Coronary artery (tissue), 2 donors: ENCODE measurements around the gene EEFSEC.

Source experiments
- DNase-seq: peaks from one replicate; pipeline ENCODE4 v3.0.0-alpha.2; 2017; ENCODE audit warnings: low spot score
- H3K27ac ChIP-seq, 2 donors: fragments of 200-600 bp; sonication (generic); one replicate each; pipeline ENCODE4 v1.5.1; 2016 to 2019
- H3K4me3 ChIP-seq: fragments of 200-600 bp; sonication (generic); 2 replicates; pipeline ENCODE4 v1.5.1; 2016; ENCODE audit warnings: mild to moderate bottlenecking, moderate library complexity
- CTCF ChIP-seq: fragments of 200-600 bp; sonication (generic); IDR thresholded peaks from one replicate; pipeline ENCODE4 v1.5.1; 2019; ENCODE audit warnings: antibody characterized with exemption

EEFSEC gene

DNA sequence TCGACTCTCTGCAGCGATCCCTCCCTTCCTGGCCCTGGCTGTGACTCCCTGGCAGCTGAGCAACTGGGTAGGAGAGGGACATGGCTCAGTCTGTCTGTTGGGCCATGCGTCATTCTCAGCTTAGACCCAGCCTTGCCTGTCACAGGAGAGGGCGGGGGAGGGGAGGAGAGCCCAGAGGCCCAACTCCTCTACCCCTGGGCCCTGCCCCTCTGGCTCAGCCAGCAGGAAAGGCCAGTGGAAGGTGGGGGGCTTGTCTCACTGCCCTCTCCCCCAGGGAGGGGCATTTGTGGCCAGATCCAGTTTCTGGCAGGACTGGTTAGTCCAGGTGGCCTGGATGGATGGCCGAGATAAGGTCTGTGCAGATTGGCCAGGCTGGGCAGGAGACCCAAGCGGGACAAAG is 281.8 kb downstream of the EEFSEC start:
- TF ChIP-seq CTCF = no peak
- H3K4me3 ChIP-seq = no peak overlapping the region
- no peak for DNase-seq
- no peak overlapping the region for H3K27ac ChIP-seq

- no peak for DNase-seq
- Histone ChIP-seq H3K27ac (no peak overlapping the region), H3K4me3 (no peak overlapping the region)
- no peak for TF ChIP-seq CTCF
These were observed 282.3 kb downstream of the EEFSEC start for GRCh38 chr3:128435561-128435960.

GRCh38 chr3:128436214-128436613 is 282.9 kb downstream of the EEFSEC start:
- no peak for DNase-seq
- TF ChIP-seq CTCF = no peak
- no peak overlapping the region for H3K4me3 ChIP-seq
- H3K27ac ChIP-seq = no peak overlapping the region

- DNase-seq = no peak
- Histone ChIP-seq H3K27ac (no peak overlapping the region), H3K4me3 (no peak overlapping the region)
- TF ChIP-seq CTCF = no peak
These were observed 285.3 kb downstream of the EEFSEC start for GRCh38 chr3:128438488-128439072.

DNA sequence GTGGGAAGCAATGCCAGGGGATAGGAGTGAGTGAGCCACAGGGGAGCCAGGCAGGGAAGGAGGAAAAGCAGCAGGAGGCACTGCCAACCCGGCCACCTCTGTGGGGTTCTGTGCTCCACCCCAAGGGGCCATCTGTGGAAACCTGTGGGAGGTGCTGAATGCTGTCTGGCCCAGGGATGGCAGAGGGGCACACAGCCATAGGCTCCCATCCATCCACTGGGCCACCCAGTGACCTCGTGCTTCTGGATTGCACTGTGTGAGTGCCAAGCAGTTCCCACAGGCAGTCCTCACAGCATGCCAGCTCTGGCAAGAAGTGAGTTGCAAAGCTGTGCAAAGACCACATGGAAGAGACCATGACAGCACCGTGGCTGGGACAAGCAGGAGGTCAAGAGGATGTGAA is 285.9 kb downstream of the EEFSEC start:
- H3K4me3 ChIP-seq = no peak overlapping the region
- TF ChIP-seq CTCF = no peak
- H3K27ac ChIP-seq = no peak overlapping the region
- DNase-seq = no peak

DNA sequence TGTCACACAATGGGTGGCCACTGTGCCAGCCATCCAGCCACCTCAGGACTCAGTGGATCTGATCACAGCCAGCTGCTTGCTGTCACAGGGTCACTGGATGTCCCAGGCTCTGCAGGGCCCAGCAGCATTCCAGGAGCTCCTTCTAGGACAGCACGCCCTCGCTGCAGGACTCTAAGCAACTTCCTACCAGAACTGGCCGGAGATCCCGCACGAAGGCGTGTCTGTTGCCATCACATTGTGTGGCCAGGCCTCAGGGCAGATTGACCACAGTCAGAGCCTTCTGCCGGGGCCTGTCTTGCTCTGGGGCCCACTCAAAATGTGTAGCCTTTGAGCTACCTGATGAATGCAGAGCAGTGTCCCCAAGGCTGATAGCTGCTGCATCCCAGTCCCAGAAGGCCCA is 288.8 kb downstream of the EEFSEC start:
- no peak for TF ChIP-seq CTCF
- H3K4me3 ChIP-seq = no peak overlapping the region
- no peak overlapping the region for H3K27ac ChIP-seq
- DNase-seq = no peak

DNA sequence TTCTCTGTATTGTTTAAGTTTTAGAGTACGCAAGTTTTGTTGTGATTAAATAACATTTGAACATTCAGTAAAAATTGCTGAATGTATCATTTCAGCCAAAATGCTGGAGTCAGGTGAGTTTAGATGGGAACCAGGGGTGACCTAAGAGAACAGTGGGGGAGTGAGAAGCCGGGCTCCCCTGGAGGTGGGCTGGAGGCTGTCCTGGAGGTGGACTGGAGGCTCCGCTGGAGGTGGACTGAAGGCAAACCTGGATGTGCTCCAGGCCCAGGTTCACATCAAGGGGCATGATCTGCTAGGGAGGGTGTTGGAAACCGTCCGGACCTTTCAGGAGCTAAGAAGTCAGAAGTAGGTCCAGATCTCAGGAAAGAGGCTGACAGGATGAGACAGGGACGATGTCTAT is 289.7 kb downstream of the EEFSEC start:
- TF ChIP-seq CTCF = no peak
- H3K4me3 ChIP-seq = no peak overlapping the region
- DNase-seq = no peak
- H3K27ac ChIP-seq = no peak overlapping the region
